NT2/D1 (cell line): ENCODE results near the gene NAPB.

ENCODE experiments used
- YY1 ChIP-seq: IDR thresholded peaks from 2 replicates; pipeline ENCODE4 v1.6.1; 2011; ENCODE audit not compliant: insufficient read length, insufficient read depth
- ZNF274 ChIP-seq: IDR thresholded peaks from 2 replicates; pipeline ENCODE4 v1.6.1; 2011; ENCODE audit warnings: mild to moderate bottlenecking, low read depth, low read length

GRCh38 chr20:23406880-23407279 lies 14.4 kb downstream of the NAPB start:
- TF ChIP-seq ZNF274 = no peak
- no peak for TF ChIP-seq YY1
